Stimulated activated CD4-positive, alpha-beta T cell treated with anti-CD3 and anti-CD28 coated beads, TNF-alpha, amount 100 ng/mL, for 1 hour (primary cell): Measurements from ENCODE around the gene ITGAL.

ENCODE experiments used
- DNase-seq, 3 donors: peaks; one replicate each; pipeline ENCODE4 v3.0.0-alpha.2; 2020; ENCODE audit warnings: low read depth in 3 of 3, low spot score in 1 of 3

Gene ITGAL

GRCh38 chr16:30567160-30567990 lies 94.8 kb downstream of the ITGAL start:
- DNase-seq: peak in 2 of 3 donors; percentile 23 to 33

GRCh38 chr16:30567991-30568638 lies 95.6 kb downstream of the ITGAL start:
- DNase-seq: peak in 2 of 3 donors; percentile 22 to 32

- DNase-seq: no peak
Measured at GRCh38 chr16:30569281-30569680, 96.7 kb downstream of the ITGAL start.

GRCh38 chr16:30569746-30570635 lies 97.4 kb downstream of the ITGAL start:
- DNase-seq: no peak

GRCh38 chr16:30570636-30571444 lies 98.3 kb downstream of the ITGAL start:
- no peak for DNase-seq

GRCh38 chr16:30571445-30572322 lies 99.1 kb downstream of the ITGAL start, which contains the start of gene ZNF688:
Gene ZNF688, minus strand, starts transcription at chr16:30571714. Its CDS starts 85 bp downstream, at chr16:30571629.
- DNase-seq: peak; percentile 75 to 94 (median 89)
